ENCODE measurements around the gene MRPS2. TPM values are rescaled to one million over a fixed set of nuclear protein-coding genes. Genes with fewer than 3 reads are reported as not detected.
"Not testable (repeated sequence)": the region's sequence is repeated elsewhere in the genome, so short reads cannot be mapped to it uniquely, and the experiment has no call there.

Gene MRPS2
- total RNA-seq, 2 donors from 2014 or later: 55.6 to 55.9 TPM

DNA sequence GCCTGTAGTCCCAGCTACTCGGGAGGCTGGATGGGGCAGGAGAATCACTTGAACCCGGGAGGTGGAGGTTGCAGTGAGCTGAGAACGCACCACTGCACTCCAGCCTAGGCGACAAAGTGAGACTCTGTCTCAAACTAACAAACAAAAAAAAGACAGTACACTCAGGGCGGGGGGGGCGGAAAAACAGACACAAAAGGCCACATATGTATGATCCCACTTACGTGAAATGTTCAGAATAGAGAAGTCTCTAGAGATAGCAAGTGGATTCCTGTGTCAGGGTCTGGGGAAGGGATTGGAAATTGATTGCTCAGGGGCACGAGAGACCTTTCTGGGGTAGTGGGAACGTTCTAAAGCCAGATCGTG lies 11.7 kb downstream of the MRPS2 start:
- Histone ChIP-seq H3K9me3 (no peaks in the 10 kb centered on the region), H3K4me3 (no peak overlapping the region), H3K4me1 (replicated peaks) (no peaks in the 10 kb centered on the region), H3K36me3 (no peaks in the 10 kb centered on the region), H3K27ac (no peak overlapping the region), H3K27me3 (replicated peaks; ENCODE audit: insufficient read depth) (no peaks in the 10 kb centered on the region)
- 89% methylated on average over 10 of the region's 10 CpGs for WGBS
- DNase-seq (ENCODE audit: low spot score): no peak
- intact Hi-C loops (cut with DNase I): no loop called here
- TF ChIP-seq POLR2A (IDR thresholded peaks at IDR 0.05): no peak
- TF ChIP-seq, protein P1, sequence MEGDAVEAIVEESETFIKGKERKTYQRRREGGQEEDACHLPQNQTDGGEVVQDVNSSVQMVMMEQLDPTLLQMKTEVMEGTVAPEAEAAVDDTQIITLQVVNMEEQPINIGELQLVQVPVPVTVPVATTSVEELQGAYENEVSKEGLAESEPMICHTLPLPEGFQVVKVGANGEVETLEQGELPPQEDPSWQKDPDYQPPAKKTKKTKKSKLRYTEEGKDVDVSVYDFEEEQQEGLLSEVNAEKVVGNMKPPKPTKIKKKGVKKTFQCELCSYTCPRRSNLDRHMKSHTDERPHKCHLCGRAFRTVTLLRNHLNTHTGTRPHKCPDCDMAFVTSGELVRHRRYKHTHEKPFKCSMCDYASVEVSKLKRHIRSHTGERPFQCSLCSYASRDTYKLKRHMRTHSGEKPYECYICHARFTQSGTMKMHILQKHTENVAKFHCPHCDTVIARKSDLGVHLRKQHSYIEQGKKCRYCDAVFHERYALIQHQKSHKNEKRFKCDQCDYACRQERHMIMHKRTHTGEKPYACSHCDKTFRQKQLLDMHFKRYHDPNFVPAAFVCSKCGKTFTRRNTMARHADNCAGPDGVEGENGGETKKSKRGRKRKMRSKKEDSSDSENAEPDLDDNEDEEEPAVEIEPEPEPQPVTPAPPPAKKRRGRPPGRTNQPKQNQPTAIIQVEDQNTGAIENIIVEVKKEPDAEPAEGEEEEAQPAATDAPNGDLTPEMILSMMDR (IDR thresholded peaks at IDR 0.05): no peak
- no peak for TF ChIP-seq POLR2AphosphoS5 (IDR thresholded peaks at IDR 0.05)

DNA sequence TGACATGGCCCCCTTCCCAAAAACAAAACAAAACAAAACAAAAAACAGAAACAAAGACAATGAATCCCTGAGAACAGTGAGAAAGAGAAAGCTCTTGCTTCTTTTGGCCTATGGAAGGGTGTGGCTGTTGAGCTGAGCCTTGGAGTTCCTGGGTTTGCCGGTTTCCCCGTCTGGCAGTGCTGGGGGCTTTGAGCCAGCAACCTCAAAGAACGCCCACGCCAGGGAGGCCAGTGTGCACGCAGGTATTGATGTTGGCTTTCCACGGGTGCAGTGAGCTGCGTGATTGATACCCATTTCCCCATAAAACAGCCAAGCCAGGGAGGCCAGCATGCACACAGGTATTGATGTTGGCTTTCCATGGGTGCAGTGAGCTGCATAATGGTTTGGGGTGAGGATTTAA lies 12.4 kb downstream of the MRPS2 start:
- intact Hi-C loops (cut with DNase I): no loop called here
- TF ChIP-seq, protein P1 (IDR thresholded peaks at IDR 0.05): no peak
- TF ChIP-seq POLR2AphosphoS5 (IDR thresholded peaks at IDR 0.05) (no peak), POLR2A (IDR thresholded peaks at IDR 0.05) (no peak)
- H3K27me3 ChIP-seq (replicated peaks; ENCODE audit: insufficient read depth): no peaks in the 10 kb centered on the region
- no peaks in the 10 kb centered on the region for H3K4me1 ChIP-seq (replicated peaks)
- no peak overlapping the region for H3K27ac ChIP-seq
- H3K9me3 ChIP-seq: no peaks in the 10 kb centered on the region
- H3K36me3 ChIP-seq: no peaks in the 10 kb centered on the region
- DNase-seq (ENCODE audit: low spot score): no peak
- H3K4me3 ChIP-seq: no peak overlapping the region
- WGBS: 26% methylated on average over 7 of the region's 7 CpGs

DNA sequence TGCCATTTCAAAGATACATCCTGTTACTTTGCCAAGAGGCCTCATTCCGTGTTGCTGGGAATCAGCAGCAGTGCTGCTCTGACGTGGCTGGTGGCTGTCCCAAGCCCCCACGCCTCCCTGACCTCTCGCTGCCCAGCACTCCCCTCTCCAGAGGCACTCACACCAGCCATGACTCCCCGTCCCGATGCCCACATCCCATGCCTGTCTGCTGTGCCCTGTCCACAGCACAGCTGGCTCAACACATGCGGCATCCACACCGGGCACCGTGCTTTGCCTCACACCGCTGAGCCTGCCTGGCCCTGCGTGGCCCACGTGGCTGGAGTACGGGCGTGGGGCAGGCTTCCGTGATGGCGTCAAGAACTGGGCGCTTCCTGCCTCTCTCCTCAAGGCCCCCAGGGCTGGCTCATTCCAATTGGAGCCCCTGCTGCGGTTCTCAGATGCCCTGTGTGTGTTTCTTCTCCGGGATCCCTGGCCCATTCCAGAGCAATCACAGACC lies 12.9 kb downstream of the MRPS2 start:
- H3K4me3 ChIP-seq: no peak overlapping the region
- intact Hi-C loops (cut with DNase I): no loop called here
- H3K4me1 ChIP-seq (replicated peaks): no peaks in the 10 kb centered on the region
- no peaks in the 10 kb centered on the region for H3K27me3 ChIP-seq (replicated peaks; ENCODE audit: insufficient read depth)
- H3K9me3 ChIP-seq: no peaks in the 10 kb centered on the region
- H3K27ac ChIP-seq: no peak overlapping the region
- TF ChIP-seq POLR2AphosphoS5 (IDR thresholded peaks at IDR 0.05): no peak
- no peak for TF ChIP-seq POLR2A (IDR thresholded peaks at IDR 0.05)
- TF ChIP-seq, protein P1 (IDR thresholded peaks at IDR 0.05): no peak
- WGBS: 87% methylated on average over 19 of the region's 19 CpGs
- no peak for DNase-seq (ENCODE audit: low spot score)
- no peaks in the 10 kb centered on the region for H3K36me3 ChIP-seq

DNA sequence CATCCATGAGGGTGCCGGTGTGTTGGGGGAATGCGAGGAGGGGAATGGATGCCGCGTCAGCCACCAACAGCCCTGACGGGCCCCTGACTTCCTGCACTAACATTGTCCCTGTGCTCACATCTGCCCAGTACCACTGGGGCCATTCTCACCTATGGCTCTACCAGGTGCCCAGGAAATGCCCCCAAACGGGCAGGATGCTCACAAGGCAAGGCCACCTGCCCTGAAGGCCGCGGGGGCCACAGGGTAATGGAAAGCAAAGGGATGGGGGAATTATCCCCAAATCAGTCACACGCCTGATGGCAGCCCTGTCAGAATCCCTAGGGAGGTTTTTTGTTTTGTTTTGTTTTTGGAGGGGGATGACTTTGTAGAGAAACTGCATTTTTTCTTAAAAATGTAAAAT lies 13.4 kb downstream of the MRPS2 start:
- H3K27ac ChIP-seq; H3K36me3 ChIP-seq; H3K9me3 ChIP-seq; intact Hi-C loops (cut with DNase I); DNase-seq (ENCODE audit: low spot score); H3K4me1 ChIP-seq (replicated peaks); H3K27me3 ChIP-seq (replicated peaks; ENCODE audit: insufficient read depth); H3K4me3 ChIP-seq: not testable (repeated sequence)
- WGBS: 86% methylated on average over 9 of the region's 9 CpGs

DNA sequence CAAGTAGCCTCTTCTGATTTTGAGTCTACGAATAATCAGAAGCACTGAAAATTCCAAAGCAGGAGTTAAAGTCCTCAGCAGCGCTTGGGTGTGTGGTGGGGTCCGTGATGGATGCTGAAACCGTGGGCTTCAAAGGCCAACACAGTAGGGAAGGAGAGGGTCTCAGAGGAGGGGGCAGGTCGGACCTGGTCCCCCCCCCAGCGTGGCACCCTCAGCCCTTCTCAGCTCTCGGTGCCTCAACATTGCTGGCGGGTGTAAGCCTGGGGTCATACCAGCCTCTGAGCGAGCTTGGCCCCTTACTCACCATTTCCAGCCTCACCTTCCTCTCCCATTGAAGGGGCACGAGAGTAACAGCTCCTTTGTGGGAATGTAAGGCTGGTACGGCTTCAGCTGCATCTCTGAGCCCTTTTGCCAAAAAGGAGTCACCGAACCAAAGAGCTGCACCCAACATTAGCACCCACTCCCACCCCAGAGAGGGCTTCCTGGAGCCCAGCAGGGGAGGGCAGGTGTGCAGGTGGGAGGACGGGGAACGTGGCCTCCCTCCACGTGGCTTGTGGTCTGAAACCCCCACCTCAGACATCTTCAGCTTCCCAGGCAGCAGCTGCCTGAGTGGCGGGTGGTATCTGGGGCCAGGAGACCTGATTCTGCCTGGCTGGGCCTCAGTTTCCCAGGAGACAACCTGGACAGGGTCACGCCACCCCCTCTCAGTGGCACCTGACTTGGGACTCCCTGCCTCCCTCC lies 14.0 kb downstream of the MRPS2 start:
- TF ChIP-seq, protein P1 (IDR thresholded peaks at IDR 0.05): no peak
- TF ChIP-seq POLR2AphosphoS5 (IDR thresholded peaks at IDR 0.05) (no peak), POLR2A (IDR thresholded peaks at IDR 0.05) (no peak)
- Histone ChIP-seq H3K4me3 (no peak overlapping the region), H3K27ac (no peak overlapping the region), H3K4me1 (replicated peaks) (no peaks in the 10 kb centered on the region), H3K9me3 (no peaks in the 10 kb centered on the region), H3K36me3 (no peaks in the 10 kb centered on the region), H3K27me3 (replicated peaks; ENCODE audit: insufficient read depth) (no peaks in the 10 kb centered on the region)
- no peak for DNase-seq (ENCODE audit: low spot score)
- 86% methylated on average over 17 of the region's 17 CpGs for WGBS
- intact Hi-C loops (cut with DNase I): no loop called here
